GM23338 (cell line): ENCODE measurements around the gene GPC5. TPM values are rescaled to one million over a fixed set of nuclear protein-coding genes. Genes with fewer than 3 reads are reported as not detected.

Source experiments
- ATAC-seq: fragments of 200-7000 bp; cut with Tn5 transposase; 3 replicates; pipeline ENCODE4 v1.9.1; 2020
- DNase-seq: peaks from one replicate; pipeline ENCODE4 v3.0.0-alpha.2; 2015; ENCODE audit warnings: low spot score
- H2AFZ ChIP-seq: fragments of 200-600 bp; sonication (generic); 2 replicates; pipeline ENCODE4 v1.8.0; 2016; ENCODE audit warnings: antibody characterized with exemption, mild to moderate bottlenecking, moderate library complexity
- H3F3A ChIP-seq: fragments of 200-600 bp; sonication (generic); replicated peaks from 2 replicates; pipeline ENCODE4 v1.8.0; 2017; ENCODE audit warnings: antibody characterized with exemption, mixed run types, low read depth
- H3K27ac ChIP-seq: fragments of 200-600 bp; sonication (generic); 2 replicates; pipeline ENCODE4 v1.6.1; 2016; ENCODE audit warnings: low read depth
- H3K27me3 ChIP-seq: fragments of 200-600 bp; sonication (generic); 2 replicates; pipeline ENCODE4 v1.8.0; 2016; ENCODE audit warnings: mild to moderate bottlenecking, mixed run types, moderate library complexity; ENCODE audit not compliant: insufficient read depth
- H3K36me3 ChIP-seq: fragments of 200-600 bp; sonication (generic); 2 replicates; pipeline ENCODE4 v1.8.0; 2016; ENCODE audit warnings: mild to moderate bottlenecking; ENCODE audit not compliant: insufficient read depth
- H3K4me1 ChIP-seq: fragments of 200-600 bp; sonication (generic); 2 replicates; pipeline ENCODE4 v1.8.0; 2016; ENCODE audit warnings: mild to moderate bottlenecking, moderate library complexity; ENCODE audit not compliant: insufficient read depth
- H3K4me2 ChIP-seq: fragments of 200-600 bp; sonication (generic); 2 replicates; pipeline ENCODE4 v1.7.1; 2017; ENCODE audit warnings: mixed run types
- H3K4me3 ChIP-seq: fragments of 200-600 bp; sonication (generic); 2 replicates; pipeline ENCODE4 v1.6.1; 2016; ENCODE audit warnings: mixed run types
- H3K79me2 ChIP-seq: fragments of 200-600 bp; sonication (generic); replicated peaks from 2 replicates; pipeline ENCODE4 v1.8.0; 2017; ENCODE audit warnings: mild to moderate bottlenecking; ENCODE audit not compliant: insufficient read depth
- H3K9me2 ChIP-seq: fragments of 200-600 bp; sonication (generic); 2 replicates; pipeline ENCODE4 v1.8.0; 2017; ENCODE audit not compliant: insufficient read depth
- H4K20me1 ChIP-seq: fragments of 200-600 bp; sonication (generic); replicated peaks from 2 replicates; pipeline ENCODE4 v1.8.0; 2017; ENCODE audit warnings: mild to moderate bottlenecking; ENCODE audit not compliant: insufficient read depth
- H3K27ac Mint-ChIP-seq: 2 replicates; pipeline ENCODE4 v1.8.0; 2020; ENCODE audit warnings: inconsistent platforms, mild to moderate bottlenecking, moderate library complexity, mixed read lengths
- H3K27me3 Mint-ChIP-seq: 3 replicates; pipeline ENCODE4 v1.8.0; 2022; ENCODE audit warnings: low read depth, mild to moderate bottlenecking, moderate library complexity, mixed read lengths, inconsistent platforms; ENCODE audit not compliant: insufficient read depth, poor library complexity
- H3K36me3 Mint-ChIP-seq: 3 replicates; pipeline ENCODE4 v1.8.0; 2021; ENCODE audit warnings: low read depth, mild to moderate bottlenecking, inconsistent platforms, moderate library complexity, mixed read lengths
- H3K4me1 Mint-ChIP-seq: 3 replicates; pipeline ENCODE4 v1.8.0; 2020; ENCODE audit warnings: mild to moderate bottlenecking, inconsistent platforms, mixed read lengths
- H3K4me3 Mint-ChIP-seq: 3 replicates; pipeline ENCODE4 v1.8.0; 2021; ENCODE audit warnings: moderate library complexity, mild to moderate bottlenecking, inconsistent platforms, mixed read lengths
- H3K9me3 Mint-ChIP-seq: 3 replicates; pipeline ENCODE4 v1.8.0; 2020; ENCODE audit warnings: moderate library complexity, mild to moderate bottlenecking, inconsistent platforms, mixed read lengths
- CTCF ChIP-seq, 2 experiments: fragments of 200-600 bp in 1 of 2; sonication (generic) in 1 of 2; conservative IDR thresholded peaks; 2 replicates each; pipeline versions ENCODE4 v1.5.1 to v1.6.1; 2016 to 2017; ENCODE audit warnings: antibody characterized with exemption in 2 of 2, low read depth in 2 of 2, mild to moderate bottlenecking in 2 of 2, moderate library complexity in 1 of 2
- ETS1 ChIP-seq: IDR thresholded peaks from 2 replicates; pipeline ENCODE4 v1.6.1; 2016; ENCODE audit warnings: antibody characterized with exemption
- EZH2 ChIP-seq: fragments of 200-600 bp; sonication (generic); IDR thresholded peaks from one replicate; pipeline ENCODE4 v1.8.0; 2017; ENCODE audit warnings: antibody characterized with exemption, mild to moderate bottlenecking, low read depth; ENCODE audit not compliant: unreplicated experiment
- EZH2phosphoT487 ChIP-seq: fragments of 200-600 bp; sonication (generic); IDR thresholded peaks from one replicate; pipeline ENCODE4 v1.8.1; 2018; ENCODE audit warnings: antibody characterized with exemption; ENCODE audit not compliant: unreplicated experiment
- JUNB ChIP-seq: IDR thresholded peaks from one replicate; pipeline ENCODE4 v1.6.1; 2016; ENCODE audit warnings: antibody characterized with exemption; ENCODE audit not compliant: unreplicated experiment
- POLR2AphosphoS5 ChIP-seq: IDR thresholded peaks from 2 replicates; pipeline ENCODE4 v1.6.1; 2016; ENCODE audit warnings: antibody characterized with exemption, low read depth
- REST ChIP-seq: IDR thresholded peaks from one replicate; pipeline ENCODE4 v1.6.1; 2018; ENCODE audit warnings: antibody characterized with exemption; ENCODE audit not compliant: unreplicated experiment
- STAT1 ChIP-seq: IDR thresholded peaks from one replicate; pipeline ENCODE4 v1.6.1; 2016; ENCODE audit warnings: antibody characterized with exemption; ENCODE audit not compliant: unreplicated experiment
- ZNF114 ChIP-seq: fragments of 250-450 bp; sonication (Bioruptor Pico); IDR thresholded peaks from 2 replicates; pipeline ENCODE4 v1.5.0; 2020; ENCODE audit warnings: mild to moderate bottlenecking, moderate library complexity
- ZNF331 ChIP-seq: fragments of 250-450 bp; sonication (Bioruptor Pico); IDR thresholded peaks from 2 replicates; pipeline ENCODE4 v1.5.0; 2020; ENCODE audit warnings: low read depth, mild to moderate bottlenecking, moderate library complexity
- polyA plus RNA-seq: library from polyadenylated mRNA; unstranded; fragments of >200 nt; fragmentation: Nextera tagmentation; extraction: Ambion mirVana; gene quantifications from 2 replicates; pipeline ENCODE4 v1.2.1, GENCODE V29; 2016
- total RNA-seq: library from RNA; depleted of rRNA; stranded (reverse); fragments of >200 nt; shearing (Covaris generic); gene quantifications from 2 replicates; pipeline ENCODE4 v1.2.3, GENCODE V29; 2014

Gene GPC5
- total and polyA plus RNA-seq, 2 experiments from 2014 or later, result 0.95 to 1.1 TPM

- no peak overlapping the region for H3K4me3 ChIP-seq
- Mint-ChIP-seq H3K4me3 (no peak overlapping the region), H3K36me3 (no peaks in the 10 kb centered on the region), H3K9me3 (no peaks in the 10 kb centered on the region), H3K27me3 (no peaks in the 10 kb centered on the region), H3K4me1 (no peaks in the 10 kb centered on the region), H3K27ac (no peak overlapping the region)
- no peaks in the 10 kb centered on the region for H3K4me1 ChIP-seq
- H3K27me3 ChIP-seq, result no peaks in the 10 kb centered on the region
- no peaks in the 10 kb centered on the region for H3K79me2 ChIP-seq
- DNase-seq, result no peak
- no peak for ATAC-seq
- no peak overlapping the region for H2AFZ ChIP-seq
- H3F3A ChIP-seq, result no peaks in the 10 kb centered on the region
- no peak overlapping the region for H3K4me2 ChIP-seq
- H3K27ac ChIP-seq, result no peak overlapping the region
- peaks cover 8% of the 10 kb centered on the region; the same call in 1 of the 2 replicates for H3K9me2 ChIP-seq
- no peaks in the 10 kb centered on the region for H3K36me3 ChIP-seq
- TF ChIP-seq REST (no peak), CTCF (conservative IDR thresholded peaks at IDR 0.05; ENCODE audit: low read depth in 2 of 2) (peak in 1 of 2 experiments; percentile 27; a peak in 2 of 4 replicates)
- H4K20me1 ChIP-seq, result no peaks in the 10 kb centered on the region
Observed at GRCh38 chr13:91699863-91700262, 301.4 kb downstream of the GPC5 start.

GRCh38 chr13:91701975-91702374 is 303.6 kb downstream of the GPC5 start:
- Mint-ChIP-seq H3K9me3 (no peaks in the 10 kb centered on the region), H3K4me1 (no peaks in the 10 kb centered on the region), H3K27me3 (no peaks in the 10 kb centered on the region), H3K36me3 (no peaks in the 10 kb centered on the region), H3K4me3 (no peak overlapping the region), H3K27ac (no peak overlapping the region)
- Histone ChIP-seq H3K4me3 (no peak overlapping the region), H3K27me3 (no peaks in the 10 kb centered on the region), H3K4me1 (no peaks in the 10 kb centered on the region), H3K27ac (no peak overlapping the region), H3K9me2 (peaks cover 8% of the 10 kb centered on the region; the same call in 1 of the 2 replicates), H3F3A (no peaks in the 10 kb centered on the region), H3K79me2 (no peaks in the 10 kb centered on the region), H3K36me3 (no peaks in the 10 kb centered on the region), H2AFZ (no peak overlapping the region), H3K4me2 (no peak overlapping the region), H4K20me1 (no peaks in the 10 kb centered on the region)
- DNase-seq (no peak), ATAC-seq (no peak)
- TF ChIP-seq STAT1 (no peak), JUNB (no peak), POLR2AphosphoS5 (no peak), ZNF331 (CRISPR knock-in tag) (no peak), EZH2phosphoT487 (no peak), REST (no peak), EZH2 (no peak), ETS1 (no peak), ZNF114 (CRISPR knock-in tag) (no peak)
